SK-N-SH (cell line): ENCODE data around the gene RARB. TPM values are rescaled to one million over a fixed set of nuclear protein-coding genes. Genes with fewer than 3 reads are reported as not detected.

Experiments
- CTCF ChIA-PET: fragments of 300-600, 350-600 bp; formaldehyde crosslinking; extraction: SDS; loops from one replicate; lab custom pipeline; 2021; lab: Yijun Ruan, JAX
- POLR2A ChIA-PET: fragments of 350-600 bp; sonication (Branson Sonifier 250); formaldehyde crosslinking; extraction: SDS; loops from one replicate; lab custom pipeline; 2020; ENCODE audit warnings: antibody characterized with exemption, inconsistent platforms; lab: Yijun Ruan, JAX
- DNase-seq: peaks from one replicate; pipeline ENCODE4 v3.0.0; 2012
- H2AFZ ChIP-seq: fragments of 200-600 bp; sonication (generic); 2 replicates; pipeline ENCODE4 v1.8.1; 2016; ENCODE audit warnings: antibody characterized with exemption, mild to moderate bottlenecking, low read depth
- H3F3A ChIP-seq: fragments of 200-600 bp; sonication (generic); replicated peaks from 2 replicates; pipeline ENCODE3; 2016; ENCODE audit warnings: antibody characterized with exemption, mild to moderate bottlenecking; ENCODE audit not compliant: insufficient read depth
- H3K27ac ChIP-seq, 2 experiments: fragments of 200-500 bp in 1 of 2; fragments of 200-600 bp in 1 of 2; sonication (Bioruptor generic) in 1 of 2; sonication (generic), shearing (Covaris generic) in 1 of 2; 2 replicates each; pipeline versions ENCODE4 v1.5.1 to v1.6.1; 2014 to 2016; ENCODE audit warnings: low read depth in 2 of 2, inconsistent platforms in 1 of 2, low read length in 1 of 2, mild to moderate bottlenecking in 1 of 2, mixed read lengths in 1 of 2
- H3K27me3 ChIP-seq: fragments of 200-600 bp; sonication (generic), shearing (Covaris generic); 2 replicates; pipeline ENCODE4 v1.6.1; 2016; ENCODE audit warnings: mixed run types; ENCODE audit not compliant: insufficient read depth
- H3K36me3 ChIP-seq, 2 experiments: fragments of 200-500 bp in 1 of 2; fragments of 200-600 bp in 1 of 2; sonication (Bioruptor generic) in 1 of 2; sonication (generic) in 1 of 2; replicated peaks in 1 of 2; 2 replicates each; pipeline versions ENCODE3 to v1.5.1; 2014 to 2016; ENCODE audit warnings: low read length in 1 of 2, mild to moderate bottlenecking in 1 of 2; ENCODE audit not compliant: insufficient read depth in 2 of 2, control insufficient read depth in 1 of 2
- H3K4me1 ChIP-seq, 2 experiments: fragments of 200-500 bp in 1 of 2; fragments of 200-600 bp in 1 of 2; sonication (Bioruptor generic) in 1 of 2; sonication (generic), shearing (Covaris generic) in 1 of 2; 2 replicates each; pipeline versions ENCODE4 v1.5.1 to v1.6.1; 2014 to 2016; ENCODE audit warnings: low read depth in 1 of 2, low read length in 1 of 2, mixed run types in 1 of 2; ENCODE audit not compliant: insufficient read depth in 2 of 2, control insufficient read depth in 1 of 2
- H3K4me2 ChIP-seq: fragments of 200-600 bp; sonication (generic), shearing (Covaris generic); 2 replicates; pipeline ENCODE4 v1.6.1; 2017; ENCODE audit warnings: mixed run types
- H3K4me3 ChIP-seq, 2 experiments: fragments of 200-500 bp in 1 of 2; fragments of 200-600 bp in 1 of 2; sonication (Bioruptor generic) in 1 of 2; sonication (generic), shearing (Covaris generic) in 1 of 2; 2 replicates each; pipeline versions ENCODE4 v1.5.1 to v1.8.1; 2014 to 2016; ENCODE audit warnings: low read depth in 2 of 2, inconsistent platforms in 1 of 2, low read length in 1 of 2, mild to moderate bottlenecking in 1 of 2, mixed read lengths in 1 of 2, moderate library complexity in 1 of 2
- H3K79me2 ChIP-seq: fragments of 200-600 bp; sonication (generic); 2 replicates; pipeline ENCODE4 v1.8.1; 2017; ENCODE audit warnings: mild to moderate bottlenecking; ENCODE audit not compliant: insufficient read depth
- H3K9ac ChIP-seq: fragments of 200-600 bp; sonication (generic); 2 replicates; pipeline ENCODE4 v1.6.1; 2017; ENCODE audit warnings: mixed run types
- H3K9me2 ChIP-seq: fragments of 200-600 bp; sonication (generic); 2 replicates; pipeline ENCODE4 v1.6.1; 2017; ENCODE audit warnings: mixed run types
- H3K9me3 ChIP-seq: fragments of 200-600 bp; sonication (generic); 2 replicates; pipeline ENCODE4 v1.6.1; 2017; ENCODE audit warnings: mixed run types, mild to moderate bottlenecking, moderate library complexity
- H4K20me1 ChIP-seq: fragments of 200-600 bp; sonication (generic); 2 replicates; pipeline ENCODE4 v1.6.1; 2017; ENCODE audit warnings: mild to moderate bottlenecking, mixed run types; ENCODE audit not compliant: insufficient read depth
- CHD2 ChIP-seq: fragments of 150-350 bp; IDR thresholded peaks from 2 replicates; pipeline ENCODE4 v1.6.1; 2018; ENCODE audit warnings: low read length; ENCODE audit not compliant: partially characterized antibody
- EP300 ChIP-seq, 2 experiments: IDR thresholded peaks; 2 replicates each; pipeline versions ENCODE4 v1.4.0 to v1.6.1; 2012; ENCODE audit warnings: borderline replicate concordance in 1 of 2, low read depth in 1 of 2, low read length in 1 of 2
- FOXJ3 ChIP-seq: sonication (generic); formaldehyde crosslinking; IDR thresholded peaks from 2 replicates; pipeline ENCODE4 v1.5.1; 2020; ENCODE audit warnings: mild to moderate bottlenecking, missing genetic modification reagents
- JUND ChIP-seq: IDR thresholded peaks from 2 replicates; pipeline ENCODE4 v1.4.0; 2012
- MXI1 ChIP-seq: IDR thresholded peaks from 2 replicates; pipeline ENCODE4 v1.6.1; 2012; ENCODE audit warnings: mild to moderate bottlenecking, low read depth, low read length, improper control_type of control experiment
- POLR2AphosphoS5 ChIP-seq: IDR thresholded peaks from 2 replicates; pipeline ENCODE4 v1.6.1; 2012; ENCODE audit warnings: low read depth, low read length
- RCOR1 ChIP-seq: fragments of 150-350 bp; IDR thresholded peaks from 2 replicates; pipeline ENCODE4 v1.6.1; 2017; ENCODE audit warnings: antibody characterized with exemption, low read length
- RFX5 ChIP-seq: IDR thresholded peaks from 2 replicates; pipeline ENCODE4 v1.6.1; 2012; ENCODE audit warnings: mild to moderate bottlenecking, improper control_type of control experiment, low read length
- RXRA ChIP-seq: IDR thresholded peaks from 2 replicates; pipeline ENCODE4 v1.4.0; 2012; ENCODE audit warnings: low read depth, mild to moderate bottlenecking, borderline replicate concordance
- SIN3A ChIP-seq: IDR thresholded peaks from 2 replicates; pipeline ENCODE4 v1.6.1; 2012; ENCODE audit warnings: low read depth, mild to moderate bottlenecking, low read length, moderate library complexity, borderline replicate concordance
- SMC3 ChIP-seq: IDR thresholded peaks from 2 replicates; pipeline ENCODE4 v1.6.1; 2012; ENCODE audit warnings: low read depth, low read length, improper control_type of control experiment
- YY1 ChIP-seq: IDR thresholded peaks from 2 replicates; pipeline ENCODE4 v1.4.0; 2012; ENCODE audit warnings: low read depth, mild to moderate bottlenecking
- WGBS: methylation state at CpG from one replicate; pipeline ENCODE4 v1.1.6; 2017; ENCODE audit warnings: low lambda C conversion rate; 5-methylcytosine and 5-hydroxymethylcytosine counted together
- polyA plus RNA-seq, 3 experiments: library from polyadenylated mRNA; depleted of rRNA; stranded (reverse); fragments of >200 nt; gene quantifications; 2 replicates each; pipeline ENCODE4 v1.2.3, GENCODE V29; 2012
- TF ChIP-seq, protein P1 (sequence below): fragments of 200-600 bp; sonication (generic); IDR thresholded peaks from 2 replicates; pipeline ENCODE4 v1.6.1; 2017; ENCODE audit warnings: antibody characterized with exemption, mild to moderate bottlenecking, moderate library complexity
- TF ChIP-seq, protein P2 (sequence below): fragments of 150-350 bp; IDR thresholded peaks from 2 replicates; pipeline ENCODE4 v1.6.1; 2016; ENCODE audit warnings: mild to moderate bottlenecking, low read depth, low read length
- TF ChIP-seq, protein P3 (sequence below): IDR thresholded peaks from 2 replicates; pipeline ENCODE4; 2012
- TF ChIP-seq, protein P4 (sequence below): IDR thresholded peaks from 2 replicates; pipeline ENCODE4 v1.4.0; 2012; ENCODE audit warnings: low read depth, borderline replicate concordance
- TF ChIP-seq, protein P5 (sequence below): IDR thresholded peaks from 2 replicates; pipeline ENCODE4 v1.6.1; 2012; ENCODE audit warnings: mild to moderate bottlenecking, low read depth, low read length, moderate library complexity

RARB gene
- polyA plus RNA-seq, 1 of the 3 experiments (the other 2 are of a cell fraction) = 10.7 TPM

DNA sequence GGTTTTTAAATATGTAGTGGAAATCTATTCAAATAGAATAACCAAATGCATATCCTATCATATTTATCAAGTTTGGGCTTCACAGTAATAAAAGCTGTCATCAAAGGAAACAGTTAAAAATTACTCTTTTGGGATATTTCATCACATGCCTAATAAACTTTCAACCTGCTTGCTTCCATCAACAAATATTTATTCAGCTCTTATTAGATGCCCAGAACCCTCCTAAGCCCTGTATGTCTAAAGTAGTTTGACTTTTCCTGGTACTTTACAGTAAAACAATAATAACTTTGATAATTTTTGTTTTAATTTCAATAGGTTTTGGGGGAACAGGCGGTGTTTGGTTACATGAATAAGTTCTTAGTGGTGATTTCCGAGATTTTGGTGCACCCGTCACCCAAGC, 37.5 kb upstream of the RARB start (continued):
- TF ChIP-seq SMC3 (no peak), CHD2 (no peak), MXI1 (no peak)
- TF ChIP-seq, protein P1, sequence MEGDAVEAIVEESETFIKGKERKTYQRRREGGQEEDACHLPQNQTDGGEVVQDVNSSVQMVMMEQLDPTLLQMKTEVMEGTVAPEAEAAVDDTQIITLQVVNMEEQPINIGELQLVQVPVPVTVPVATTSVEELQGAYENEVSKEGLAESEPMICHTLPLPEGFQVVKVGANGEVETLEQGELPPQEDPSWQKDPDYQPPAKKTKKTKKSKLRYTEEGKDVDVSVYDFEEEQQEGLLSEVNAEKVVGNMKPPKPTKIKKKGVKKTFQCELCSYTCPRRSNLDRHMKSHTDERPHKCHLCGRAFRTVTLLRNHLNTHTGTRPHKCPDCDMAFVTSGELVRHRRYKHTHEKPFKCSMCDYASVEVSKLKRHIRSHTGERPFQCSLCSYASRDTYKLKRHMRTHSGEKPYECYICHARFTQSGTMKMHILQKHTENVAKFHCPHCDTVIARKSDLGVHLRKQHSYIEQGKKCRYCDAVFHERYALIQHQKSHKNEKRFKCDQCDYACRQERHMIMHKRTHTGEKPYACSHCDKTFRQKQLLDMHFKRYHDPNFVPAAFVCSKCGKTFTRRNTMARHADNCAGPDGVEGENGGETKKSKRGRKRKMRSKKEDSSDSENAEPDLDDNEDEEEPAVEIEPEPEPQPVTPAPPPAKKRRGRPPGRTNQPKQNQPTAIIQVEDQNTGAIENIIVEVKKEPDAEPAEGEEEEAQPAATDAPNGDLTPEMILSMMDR = no peak
- TF ChIP-seq, protein P2, sequence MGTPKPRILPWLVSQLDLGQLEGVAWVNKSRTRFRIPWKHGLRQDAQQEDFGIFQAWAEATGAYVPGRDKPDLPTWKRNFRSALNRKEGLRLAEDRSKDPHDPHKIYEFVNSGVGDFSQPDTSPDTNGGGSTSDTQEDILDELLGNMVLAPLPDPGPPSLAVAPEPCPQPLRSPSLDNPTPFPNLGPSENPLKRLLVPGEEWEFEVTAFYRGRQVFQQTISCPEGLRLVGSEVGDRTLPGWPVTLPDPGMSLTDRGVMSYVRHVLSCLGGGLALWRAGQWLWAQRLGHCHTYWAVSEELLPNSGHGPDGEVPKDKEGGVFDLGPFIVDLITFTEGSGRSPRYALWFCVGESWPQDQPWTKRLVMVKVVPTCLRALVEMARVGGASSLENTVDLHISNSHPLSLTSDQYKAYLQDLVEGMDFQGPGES = no peak

DNA sequence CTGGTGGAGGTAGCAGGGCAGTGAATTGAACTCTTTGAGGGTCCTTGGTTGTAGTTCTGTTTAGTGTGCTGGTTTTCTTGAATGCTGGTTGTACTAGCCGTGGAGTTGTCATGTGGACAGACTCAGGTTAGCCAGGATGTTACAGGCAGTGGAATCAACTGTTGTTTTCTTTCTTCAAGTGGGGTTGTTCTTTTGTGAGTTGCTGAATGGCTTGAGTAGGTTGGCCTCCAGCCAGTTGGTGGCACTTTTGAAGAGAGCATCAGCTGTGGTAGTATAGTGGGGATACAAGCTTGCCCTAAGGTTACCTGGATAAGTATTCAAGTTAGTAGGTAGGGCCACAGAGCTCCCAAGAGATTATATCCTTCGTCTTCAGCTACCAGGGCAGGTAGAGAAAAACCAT, 31.8 kb upstream of the RARB start:
- Histone ChIP-seq H3K79me2 (no peaks in the 10 kb centered on the region), H3K4me3 (no peak overlapping the region), H3K9me2 (no peaks in the 10 kb centered on the region), H3K27ac (no peak overlapping the region), H3K27me3 (no peaks in the 10 kb centered on the region), H4K20me1 (no peaks in the 10 kb centered on the region), H3F3A (no peaks in the 10 kb centered on the region), H3K4me1 (no peaks in the 10 kb centered on the region), H2AFZ (no peak overlapping the region), H3K9ac (no peak overlapping the region), H3K36me3 (no peaks in the 10 kb centered on the region), H3K4me2 (no peak overlapping the region), H3K9me3 (no peaks in the 10 kb centered on the region)
- CTCF ChIA-PET = no interaction called here
- 46% methylated on average over 2 of the region's 2 CpGs for WGBS
- TF ChIP-seq RCOR1 (no peak), SIN3A (no peak), FOXJ3 (CRISPR knock-in tag) (no peak), RFX5 (no peak)
- POLR2A ChIA-PET = no interaction called here
- no peak for DNase-seq

DNA sequence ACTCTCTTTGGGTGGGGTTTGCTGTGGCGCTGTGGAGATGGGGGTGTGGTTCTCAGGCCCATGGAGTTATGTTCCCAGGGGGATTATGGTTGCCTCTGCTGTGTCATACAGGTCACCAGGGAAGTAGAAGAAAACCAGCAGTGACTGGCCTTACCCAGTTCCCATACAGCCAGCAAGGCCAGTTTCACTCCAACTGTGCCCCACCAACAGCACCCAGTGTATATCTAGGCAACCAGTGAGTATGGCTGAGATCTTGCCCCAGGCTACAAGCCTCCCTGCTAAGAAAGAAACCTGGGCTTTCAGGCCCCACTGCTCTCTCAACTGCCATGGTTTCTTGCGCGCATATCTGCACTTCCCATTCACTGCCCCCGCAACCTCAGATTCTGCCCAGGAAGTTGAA, 31.4 kb upstream of the RARB start:
- Histone ChIP-seq H3K27ac (no peak overlapping the region), H3K4me2 (no peak overlapping the region), H2AFZ (no peak overlapping the region), H3K4me1 (no peaks in the 10 kb centered on the region), H3K79me2 (no peaks in the 10 kb centered on the region), H3K27me3 (no peaks in the 10 kb centered on the region), H3K4me3 (no peak overlapping the region), H3K9me3 (no peaks in the 10 kb centered on the region), H3K9me2 (no peaks in the 10 kb centered on the region), H3K9ac (no peak overlapping the region), H3K36me3 (no peaks in the 10 kb centered on the region), H3F3A (no peaks in the 10 kb centered on the region), H4K20me1 (no peaks in the 10 kb centered on the region)
- ChIA-PET CTCF (no interaction called here), POLR2A (no interaction called here)
- no peak for DNase-seq
- 90% methylated on average over 4 of the region's 4 CpGs for WGBS
- TF ChIP-seq, protein P3, sequence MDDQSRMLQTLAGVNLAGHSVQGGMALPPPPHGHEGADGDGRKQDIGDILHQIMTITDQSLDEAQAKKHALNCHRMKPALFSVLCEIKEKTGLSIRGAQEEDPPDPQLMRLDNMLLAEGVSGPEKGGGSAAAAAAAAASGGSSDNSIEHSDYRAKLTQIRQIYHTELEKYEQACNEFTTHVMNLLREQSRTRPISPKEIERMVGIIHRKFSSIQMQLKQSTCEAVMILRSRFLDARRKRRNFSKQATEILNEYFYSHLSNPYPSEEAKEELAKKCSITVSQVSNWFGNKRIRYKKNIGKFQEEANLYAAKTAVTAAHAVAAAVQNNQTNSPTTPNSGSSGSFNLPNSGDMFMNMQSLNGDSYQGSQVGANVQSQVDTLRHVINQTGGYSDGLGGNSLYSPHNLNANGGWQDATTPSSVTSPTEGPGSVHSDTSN = no peak
- TF ChIP-seq, protein P4, sequence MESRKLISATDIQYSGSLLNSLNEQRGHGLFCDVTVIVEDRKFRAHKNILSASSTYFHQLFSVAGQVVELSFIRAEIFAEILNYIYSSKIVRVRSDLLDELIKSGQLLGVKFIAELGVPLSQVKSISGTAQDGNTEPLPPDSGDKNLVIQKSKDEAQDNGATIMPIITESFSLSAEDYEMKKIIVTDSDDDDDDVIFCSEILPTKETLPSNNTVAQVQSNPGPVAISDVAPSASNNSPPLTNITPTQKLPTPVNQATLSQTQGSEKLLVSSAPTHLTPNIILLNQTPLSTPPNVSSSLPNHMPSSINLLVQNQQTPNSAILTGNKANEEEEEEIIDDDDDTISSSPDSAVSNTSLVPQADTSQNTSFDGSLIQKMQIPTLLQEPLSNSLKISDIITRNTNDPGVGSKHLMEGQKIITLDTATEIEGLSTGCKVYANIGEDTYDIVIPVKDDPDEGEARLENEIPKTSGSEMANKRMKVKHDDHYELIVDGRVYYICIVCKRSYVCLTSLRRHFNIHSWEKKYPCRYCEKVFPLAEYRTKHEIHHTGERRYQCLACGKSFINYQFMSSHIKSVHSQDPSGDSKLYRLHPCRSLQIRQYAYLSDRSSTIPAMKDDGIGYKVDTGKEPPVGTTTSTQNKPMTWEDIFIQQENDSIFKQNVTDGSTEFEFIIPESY = no peak
- TF ChIP-seq POLR2AphosphoS5 (no peak), RCOR1 (no peak), YY1 (no peak), JUND (no peak), EP300 (IDR thresholded peaks at IDR 0.05; ENCODE audit: borderline replicate concordance in 1 of 2, low read depth in 1 of 2, low read length in 1 of 2) (no peak), SMC3 (no peak), RFX5 (no peak), FOXJ3 (CRISPR knock-in tag) (no peak), RXRA (no peak)
- TF ChIP-seq, protein P5, sequence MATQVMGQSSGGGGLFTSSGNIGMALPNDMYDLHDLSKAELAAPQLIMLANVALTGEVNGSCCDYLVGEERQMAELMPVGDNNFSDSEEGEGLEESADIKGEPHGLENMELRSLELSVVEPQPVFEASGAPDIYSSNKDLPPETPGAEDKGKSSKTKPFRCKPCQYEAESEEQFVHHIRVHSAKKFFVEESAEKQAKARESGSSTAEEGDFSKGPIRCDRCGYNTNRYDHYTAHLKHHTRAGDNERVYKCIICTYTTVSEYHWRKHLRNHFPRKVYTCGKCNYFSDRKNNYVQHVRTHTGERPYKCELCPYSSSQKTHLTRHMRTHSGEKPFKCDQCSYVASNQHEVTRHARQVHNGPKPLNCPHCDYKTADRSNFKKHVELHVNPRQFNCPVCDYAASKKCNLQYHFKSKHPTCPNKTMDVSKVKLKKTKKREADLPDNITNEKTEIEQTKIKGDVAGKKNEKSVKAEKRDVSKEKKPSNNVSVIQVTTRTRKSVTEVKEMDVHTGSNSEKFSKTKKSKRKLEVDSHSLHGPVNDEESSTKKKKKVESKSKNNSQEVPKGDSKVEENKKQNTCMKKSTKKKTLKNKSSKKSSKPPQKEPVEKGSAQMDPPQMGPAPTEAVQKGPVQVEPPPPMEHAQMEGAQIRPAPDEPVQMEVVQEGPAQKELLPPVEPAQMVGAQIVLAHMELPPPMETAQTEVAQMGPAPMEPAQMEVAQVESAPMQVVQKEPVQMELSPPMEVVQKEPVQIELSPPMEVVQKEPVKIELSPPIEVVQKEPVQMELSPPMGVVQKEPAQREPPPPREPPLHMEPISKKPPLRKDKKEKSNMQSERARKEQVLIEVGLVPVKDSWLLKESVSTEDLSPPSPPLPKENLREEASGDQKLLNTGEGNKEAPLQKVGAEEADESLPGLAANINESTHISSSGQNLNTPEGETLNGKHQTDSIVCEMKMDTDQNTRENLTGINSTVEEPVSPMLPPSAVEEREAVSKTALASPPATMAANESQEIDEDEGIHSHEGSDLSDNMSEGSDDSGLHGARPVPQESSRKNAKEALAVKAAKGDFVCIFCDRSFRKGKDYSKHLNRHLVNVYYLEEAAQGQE = no peak
